ENCODE measurements around the gene AKIP1. TPM values are rescaled to one million over a fixed set of nuclear protein-coding genes. Genes with fewer than 3 reads are reported as not detected.
"Not testable (repeated sequence)": the region's sequence is repeated elsewhere in the genome, so short reads cannot be mapped to it uniquely, and the experiment has no call there.

The AKIP1 gene, protein sequence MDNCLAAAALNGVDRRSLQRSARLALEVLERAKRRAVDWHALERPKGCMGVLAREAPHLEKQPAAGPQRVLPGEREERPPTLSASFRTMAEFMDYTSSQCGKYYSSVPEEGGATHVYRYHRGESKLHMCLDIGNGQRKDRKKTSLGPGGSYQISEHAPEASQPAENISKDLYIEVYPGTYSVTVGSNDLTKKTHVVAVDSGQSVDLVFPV
- 33.4 and 36.9 TPM in 2 replicates for total RNA-seq

DNA sequence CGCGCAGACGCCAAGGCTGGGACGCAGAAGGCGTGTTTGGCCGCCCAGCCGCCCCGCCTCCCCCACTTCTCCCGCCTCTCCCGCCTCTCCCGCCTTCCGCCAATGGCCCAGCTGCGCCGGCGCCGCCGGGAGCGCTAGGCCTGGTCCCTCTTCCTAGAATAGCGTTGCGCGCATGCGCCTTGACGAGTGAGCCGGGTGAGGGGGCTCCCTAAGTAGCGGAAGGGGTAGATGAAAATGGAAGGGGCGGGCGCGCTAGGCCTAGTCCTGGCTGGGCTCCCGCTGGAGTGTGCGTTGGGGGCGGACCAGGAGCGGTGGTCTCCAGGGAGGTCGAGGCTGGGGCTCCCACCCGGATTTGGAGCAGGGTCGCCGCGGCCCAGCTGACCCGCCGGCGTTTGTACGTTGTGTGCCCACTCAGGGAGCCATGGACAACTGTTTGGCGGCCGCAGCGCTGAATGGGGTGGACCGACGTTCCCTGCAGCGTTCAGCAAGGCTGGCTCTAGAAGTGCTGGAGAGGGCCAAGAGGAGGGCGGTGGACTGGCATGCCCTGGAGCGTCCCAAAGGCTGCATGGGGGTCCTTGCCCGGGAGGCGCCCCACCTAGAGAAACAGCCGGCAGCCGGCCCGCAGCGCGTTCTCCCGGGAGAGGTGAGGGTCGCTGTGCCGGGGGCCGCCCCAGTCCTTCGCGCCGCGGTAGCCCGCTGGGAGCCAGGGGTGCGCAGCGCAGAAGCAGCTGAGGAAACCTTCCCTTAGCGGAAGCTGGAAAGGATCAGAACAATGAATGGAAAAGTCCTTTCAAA lies at the start of gene AKIP1:
TSS of gene AKIP1 (plus strand) at position 161 of the 795 bp plus-strand sequence. CDS start at position 422, 261 bp downstream.
- Mint-ChIP-seq H3K4me1 (ENCODE audit: low read depth) (peaks cover 45% of the 10 kb centered on the region), H3K36me3 (ENCODE audit: low read depth) (peaks cover 8% of the 10 kb centered on the region), H3K9me3 (no peaks in the 10 kb centered on the region), H3K4me3 (peak within 1 kb of the TSS; percentile 97), H3K27ac (peak within 1 kb of the TSS; percentile 87), H3K27me3 (ENCODE audit: insufficient read depth) (peaks cover 12% of the 10 kb centered on the region)
- DNase-seq (ENCODE audit: low spot score): peak; percentile 77
- intact Hi-C loops (cut with micrococcal nuclease): loop anchor here (1.0 to 10.0 kb wide), 6 partner anchors 53 to 1394 kb away; partner anchors contain the start of genes ADM, IPO7, TMEM9B and ZNF143

DNA sequence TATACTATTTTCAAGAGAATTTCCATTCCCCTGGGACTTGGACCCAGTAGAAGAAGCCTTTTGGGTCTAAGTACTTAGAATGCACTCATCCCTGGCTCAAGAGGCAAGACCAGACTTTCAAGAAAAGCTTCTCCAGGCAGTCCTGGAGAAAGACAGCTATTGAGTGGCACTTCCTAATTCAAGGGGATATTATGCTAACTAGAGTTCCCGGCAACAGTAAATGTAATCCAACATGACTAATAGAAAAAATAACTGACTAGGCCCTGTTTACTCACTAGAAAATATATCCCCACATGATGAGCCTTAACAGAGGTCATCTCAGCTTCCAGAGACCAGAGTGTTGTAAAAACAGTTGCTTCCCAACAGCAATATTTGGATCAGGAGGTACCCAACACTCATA lies 47.2 kb upstream of the AKIP1 start:
- peaks cover 40% of the 10 kb centered on the region for H3K27me3 Mint-ChIP-seq (ENCODE audit: insufficient read depth)
- no peak for DNase-seq (ENCODE audit: low spot score)
- intact Hi-C loops (cut with micrococcal nuclease): no loop called here
- H3K27ac Mint-ChIP-seq: no peak overlapping the region
- H3K9me3 Mint-ChIP-seq: no peaks in the 10 kb centered on the region
- H3K36me3 Mint-ChIP-seq (ENCODE audit: low read depth): no peaks in the 10 kb centered on the region
- no peaks in the 10 kb centered on the region for H3K4me1 Mint-ChIP-seq (ENCODE audit: low read depth)
- no peak overlapping the region for H3K4me3 Mint-ChIP-seq

DNA sequence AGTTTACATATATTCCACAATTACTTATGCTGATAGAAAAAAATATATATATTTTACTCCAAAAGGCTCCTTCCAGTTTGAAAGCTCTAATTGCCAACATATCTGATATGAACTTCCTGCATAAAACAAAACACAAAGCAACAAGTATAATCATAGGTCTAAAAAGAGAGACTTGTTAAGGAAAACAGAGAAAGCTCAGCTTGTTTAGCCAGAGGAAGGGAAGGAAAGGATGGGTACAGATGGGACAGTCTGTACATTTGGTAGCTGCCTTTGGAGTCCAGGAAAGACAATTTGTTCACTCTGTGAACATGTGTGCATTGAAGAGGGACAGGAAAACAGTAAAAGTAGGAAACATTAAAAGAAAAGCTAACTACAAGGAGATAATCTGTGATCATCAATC lies 45.7 kb upstream of the AKIP1 start:
- Mint-ChIP-seq H3K27ac (no peak overlapping the region), H3K36me3 (ENCODE audit: low read depth) (no peaks in the 10 kb centered on the region), H3K9me3 (no peaks in the 10 kb centered on the region), H3K4me3 (no peak overlapping the region), H3K27me3 (ENCODE audit: insufficient read depth) (peaks cover 49% of the 10 kb centered on the region), H3K4me1 (ENCODE audit: low read depth) (no peaks in the 10 kb centered on the region)
- intact Hi-C loops (cut with micrococcal nuclease): no loop called here
- no peak for DNase-seq (ENCODE audit: low spot score)

DNA sequence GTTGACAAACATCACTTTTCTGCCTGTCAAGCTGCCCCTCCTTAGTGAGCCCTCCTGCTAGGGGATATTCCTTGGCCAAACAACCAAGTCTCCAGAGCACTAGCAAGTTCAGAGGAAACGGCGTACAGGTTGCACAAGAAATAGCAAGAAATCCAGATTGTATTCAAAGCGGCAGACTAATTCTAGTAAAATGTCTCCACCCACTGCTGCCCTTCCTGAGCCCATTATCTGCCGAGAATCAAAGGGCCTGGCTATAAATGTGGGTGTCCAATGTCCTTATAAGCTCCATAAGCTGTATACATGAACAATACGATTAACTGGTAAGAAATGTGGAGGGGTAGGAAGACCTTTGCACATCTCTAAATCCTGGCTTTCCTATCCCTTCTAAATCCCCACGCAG lies 44.0 kb upstream of the AKIP1 start:
- no peaks in the 10 kb centered on the region for H3K9me3 Mint-ChIP-seq

DNA sequence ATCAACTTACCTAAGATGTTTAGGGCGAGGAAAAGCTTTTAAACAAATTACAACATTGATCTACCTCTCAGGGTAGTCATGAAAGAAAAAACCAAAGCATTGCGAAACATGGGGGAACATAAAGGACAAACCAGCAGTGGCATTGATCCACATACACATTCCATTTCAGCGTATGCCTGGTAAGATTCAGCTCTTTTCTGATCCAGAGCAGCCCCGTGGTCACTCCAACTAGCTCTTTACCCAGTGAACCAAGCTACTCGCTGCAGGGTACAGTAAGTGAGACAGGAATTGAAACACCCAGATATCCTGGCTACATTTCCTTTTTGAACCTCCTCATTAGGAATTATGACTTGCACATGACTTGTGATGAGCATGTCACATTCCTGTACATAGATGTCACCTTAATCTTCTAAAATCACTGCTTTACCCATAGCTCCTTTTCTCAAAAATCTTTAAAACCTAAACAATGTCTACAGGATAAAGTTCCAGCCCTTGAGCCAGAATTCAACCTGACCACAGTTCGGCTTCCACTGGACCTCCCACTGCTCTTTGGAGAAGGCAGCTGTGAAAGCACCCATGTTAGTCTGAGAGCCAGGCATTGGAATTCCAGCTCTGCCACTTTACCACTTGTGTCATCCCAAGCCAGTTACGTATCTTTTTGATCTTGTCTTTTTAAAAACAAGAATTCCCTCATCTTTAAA lies 42.9 kb upstream of the AKIP1 start:
- Mint-ChIP-seq H3K27me3 (ENCODE audit: insufficient read depth) (peaks cover 58% of the 10 kb centered on the region), H3K36me3 (ENCODE audit: low read depth) (no peaks in the 10 kb centered on the region), H3K27ac (no peak overlapping the region), H3K4me3 (no peak overlapping the region), H3K4me1 (ENCODE audit: low read depth) (no peaks in the 10 kb centered on the region), H3K9me3 (no peaks in the 10 kb centered on the region)
- no peak for DNase-seq (ENCODE audit: low spot score)
- intact Hi-C loops (cut with micrococcal nuclease): no loop called here

More for the DNA sequence above, 44.0 kb upstream of the AKIP1 start:
- intact Hi-C loops (cut with micrococcal nuclease): no loop called here
- no peak for DNase-seq (ENCODE audit: low spot score)
- Mint-ChIP-seq H3K4me3 (no peak overlapping the region), H3K27me3 (ENCODE audit: insufficient read depth) (peaks cover 48% of the 10 kb centered on the region), H3K4me1 (ENCODE audit: low read depth) (no peaks in the 10 kb centered on the region), H3K36me3 (ENCODE audit: low read depth) (no peaks in the 10 kb centered on the region), H3K27ac (no peak overlapping the region)

DNA sequence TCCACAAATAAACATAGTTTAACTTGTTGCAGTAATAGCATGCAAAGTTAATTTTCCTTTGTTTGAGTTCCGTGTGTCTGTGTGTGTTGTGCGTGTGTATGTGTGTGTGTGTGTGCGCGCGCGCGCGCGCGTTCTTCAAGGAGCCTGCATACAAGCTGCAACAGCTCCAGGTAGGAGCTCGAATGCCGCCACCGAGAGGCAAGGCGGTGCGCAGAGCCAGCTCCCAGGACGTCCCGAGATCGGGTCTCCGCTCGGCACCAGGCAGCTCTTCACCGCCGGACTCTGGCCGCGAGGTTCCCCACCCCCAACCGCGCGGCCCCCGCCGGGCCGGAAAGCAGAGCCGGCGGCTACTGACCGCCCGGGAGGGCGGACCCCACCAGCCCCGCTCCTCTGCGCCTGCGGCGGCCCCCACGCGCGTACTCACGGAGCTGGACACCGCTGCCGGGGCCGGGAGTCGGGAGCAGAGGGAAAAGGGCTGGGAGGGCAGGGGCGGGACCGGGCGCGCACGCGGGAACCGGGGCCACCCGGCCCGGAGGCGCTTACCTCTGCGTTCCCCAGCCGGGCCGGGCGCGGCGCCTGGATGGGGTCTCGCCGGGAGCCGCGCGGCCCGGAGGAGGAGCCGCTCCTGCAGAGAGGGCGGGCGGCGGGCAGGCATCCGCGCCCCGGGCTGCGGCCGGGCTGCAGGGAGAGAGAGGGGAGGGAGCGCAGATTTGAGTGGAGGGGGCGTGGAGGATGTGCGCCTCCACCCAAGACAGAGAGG lies 40.4 kb upstream of the AKIP1 start:
- DNase-seq (ENCODE audit: low spot score): no peak
- no peaks in the 10 kb centered on the region for H3K9me3 Mint-ChIP-seq
- no peaks in the 10 kb centered on the region for H3K36me3 Mint-ChIP-seq (ENCODE audit: low read depth)
- H3K4me1 Mint-ChIP-seq (ENCODE audit: low read depth): peaks cover 9% of the 10 kb centered on the region
- intact Hi-C loops (cut with micrococcal nuclease): no loop called here
- peaks cover 60% of the 10 kb centered on the region for H3K27me3 Mint-ChIP-seq (ENCODE audit: insufficient read depth)
- peak overlapping the region; percentile 68 for H3K4me3 Mint-ChIP-seq
- H3K27ac Mint-ChIP-seq: no peak overlapping the region

DNA sequence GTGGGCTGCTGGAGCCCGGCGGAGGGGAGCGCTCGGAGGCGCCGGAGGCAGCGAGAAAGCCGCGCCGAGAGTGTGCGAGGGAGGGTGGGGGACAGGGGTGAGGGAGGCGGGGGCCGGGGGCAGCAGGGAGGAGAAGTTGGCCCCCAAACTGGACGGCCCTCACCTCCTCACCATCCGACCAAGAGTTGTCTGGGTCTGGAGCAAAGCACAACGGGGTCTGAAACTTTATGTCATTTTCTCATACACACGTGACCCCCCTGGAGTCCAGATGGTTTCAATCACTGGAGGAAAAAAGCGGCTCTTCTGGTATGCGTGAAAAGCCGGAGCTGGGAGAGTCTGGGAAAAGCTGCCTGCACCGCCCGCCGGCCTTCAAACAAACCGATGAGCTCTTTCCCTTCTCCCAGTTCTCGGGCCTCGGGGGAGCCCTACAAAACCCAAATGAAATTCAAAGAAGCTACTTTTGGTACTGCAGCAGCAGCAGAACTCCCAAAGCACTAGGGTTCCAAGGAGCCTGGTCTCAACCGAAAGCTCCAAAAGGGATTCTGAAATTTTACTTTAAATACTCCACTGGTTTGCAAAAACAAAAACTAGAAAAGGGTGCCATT lies 39.7 kb upstream of the AKIP1 start:
- H3K36me3 Mint-ChIP-seq (ENCODE audit: low read depth): no peaks in the 10 kb centered on the region
- no peak overlapping the region for H3K27ac Mint-ChIP-seq
- intact Hi-C loops (cut with micrococcal nuclease): no loop called here
- H3K4me1 Mint-ChIP-seq (ENCODE audit: low read depth): peaks cover 9% of the 10 kb centered on the region
- DNase-seq (ENCODE audit: low spot score): no peak
- no peaks in the 10 kb centered on the region for H3K9me3 Mint-ChIP-seq
- peaks cover 62% of the 10 kb centered on the region for H3K27me3 Mint-ChIP-seq (ENCODE audit: insufficient read depth)
- peak overlapping the region; percentile 45 for H3K4me3 Mint-ChIP-seq

DNA sequence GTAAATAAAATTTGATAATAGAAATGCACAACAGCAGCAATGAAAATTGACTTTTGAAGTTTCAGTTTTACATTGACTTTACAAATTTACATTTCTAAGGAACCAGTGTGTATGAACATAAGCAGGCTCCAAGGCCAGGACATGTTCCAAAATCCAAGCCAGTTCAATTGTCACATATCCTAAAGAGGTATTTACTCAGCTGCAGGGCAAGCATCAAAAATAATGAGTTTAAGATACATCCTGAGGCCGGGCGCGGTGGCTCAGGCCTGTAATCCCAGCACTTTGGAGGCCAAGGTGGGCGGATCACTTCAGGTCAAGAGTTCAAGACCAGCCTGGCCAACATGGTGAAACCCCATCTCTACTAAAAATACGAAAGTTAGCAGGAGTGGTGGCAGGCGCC lies 39.0 kb upstream of the AKIP1 start:
- intact Hi-C loops (cut with micrococcal nuclease): no loop called here
- peaks cover 55% of the 10 kb centered on the region for H3K27me3 Mint-ChIP-seq (ENCODE audit: insufficient read depth)
- H3K4me3 Mint-ChIP-seq: no peak overlapping the region

DNA sequence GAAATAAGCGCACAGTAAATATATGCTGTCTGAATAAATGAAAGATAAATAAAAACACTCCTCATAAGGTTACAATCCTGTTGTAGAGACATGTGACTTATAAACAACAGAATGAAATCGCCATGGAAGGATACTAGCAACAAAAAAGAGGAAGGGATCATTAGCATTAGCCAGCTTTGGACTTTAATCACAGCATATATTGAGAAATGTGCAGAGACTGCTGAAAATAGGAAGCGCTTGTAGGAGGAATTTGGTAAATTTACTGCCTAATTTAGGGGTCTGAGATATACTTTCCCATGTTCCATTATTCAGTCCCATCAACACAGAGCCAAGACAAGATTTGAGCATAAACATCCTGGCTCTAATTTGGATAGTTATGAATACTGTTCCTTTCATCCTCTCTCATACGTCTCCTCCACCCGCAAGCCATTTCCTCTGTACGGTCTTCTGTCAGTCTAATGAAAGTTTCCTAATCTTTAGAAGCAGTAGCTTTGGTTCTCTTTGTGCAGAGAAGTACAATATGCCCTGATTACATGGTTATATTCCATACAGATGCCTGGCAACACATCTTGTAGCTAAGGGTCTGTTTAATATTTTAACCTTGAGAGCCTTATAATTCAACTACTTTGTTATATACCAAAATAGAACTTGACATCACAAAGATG lies 37.1 kb upstream of the AKIP1 start:
- H3K4me1 Mint-ChIP-seq (ENCODE audit: low read depth): peaks cover 9% of the 10 kb centered on the region
- no peaks in the 10 kb centered on the region for H3K9me3 Mint-ChIP-seq
- H3K36me3 Mint-ChIP-seq (ENCODE audit: low read depth): no peaks in the 10 kb centered on the region
- DNase-seq (ENCODE audit: low spot score): no peak
- no peak overlapping the region for H3K4me3 Mint-ChIP-seq
- no peak overlapping the region for H3K27ac Mint-ChIP-seq
- peaks cover 45% of the 10 kb centered on the region for H3K27me3 Mint-ChIP-seq (ENCODE audit: insufficient read depth)
- intact Hi-C loops (cut with micrococcal nuclease): no loop called here

More for the DNA sequence above, 39.0 kb upstream of the AKIP1 start:
- Mint-ChIP-seq H3K27ac (no peak overlapping the region), H3K36me3 (ENCODE audit: low read depth) (no peaks in the 10 kb centered on the region), H3K4me1 (ENCODE audit: low read depth) (peaks cover 9% of the 10 kb centered on the region), H3K9me3 (no peaks in the 10 kb centered on the region)
- no peak for DNase-seq (ENCODE audit: low spot score)

DNA sequence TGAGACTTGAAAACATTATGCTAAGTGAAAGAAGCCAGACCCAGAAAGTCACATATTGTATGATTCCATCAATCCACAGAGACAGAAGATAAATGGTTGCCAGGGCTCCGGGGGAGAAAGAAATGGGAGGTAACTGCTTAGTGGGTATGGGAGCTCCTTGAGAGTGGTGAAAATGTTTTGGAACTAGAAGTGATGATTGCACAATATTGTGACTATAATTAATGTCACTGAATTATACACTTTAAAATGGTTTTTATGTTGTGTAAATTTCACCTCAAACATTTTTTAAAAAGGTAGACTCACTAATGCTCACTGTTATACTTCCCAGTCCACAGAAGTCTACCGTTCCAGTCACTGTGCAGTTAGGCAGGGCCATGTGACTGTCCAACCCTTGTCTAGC lies 32.2 kb upstream of the AKIP1 start:
- intact Hi-C loops (cut with micrococcal nuclease): no loop called here
- Mint-ChIP-seq H3K4me3 (no peak overlapping the region), H3K27ac (no peak overlapping the region), H3K36me3 (ENCODE audit: low read depth) (no peaks in the 10 kb centered on the region), H3K9me3 (no peaks in the 10 kb centered on the region), H3K27me3 (ENCODE audit: insufficient read depth) (peaks cover 18% of the 10 kb centered on the region), H3K4me1 (ENCODE audit: low read depth) (peaks cover 8% of the 10 kb centered on the region)
- no peak for DNase-seq (ENCODE audit: low spot score)

DNA sequence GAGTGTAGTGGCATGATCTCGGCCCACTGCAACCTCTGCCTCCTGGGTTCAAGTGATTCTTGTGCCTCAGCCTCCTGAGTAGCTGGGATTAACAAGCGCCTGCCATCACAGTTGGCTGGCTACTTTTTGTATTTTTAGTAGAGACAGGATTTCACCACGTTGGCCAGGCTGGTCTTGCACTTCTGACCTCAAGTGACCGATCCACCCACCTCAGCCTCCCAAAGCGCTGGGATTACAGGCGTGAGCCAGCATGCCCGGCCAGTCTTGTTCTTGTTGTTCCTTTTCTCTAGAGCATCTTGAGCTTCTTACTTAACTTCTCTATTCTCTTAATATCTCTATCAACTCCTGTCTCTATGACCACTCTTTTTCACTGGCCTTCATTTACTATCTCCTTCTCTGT lies 29.4 kb upstream of the AKIP1 start:
- DNase-seq (ENCODE audit: low spot score); intact Hi-C loops (cut with micrococcal nuclease); H3K27ac Mint-ChIP-seq; H3K4me1 Mint-ChIP-seq (ENCODE audit: low read depth); H3K4me3 Mint-ChIP-seq; H3K9me3 Mint-ChIP-seq; H3K36me3 Mint-ChIP-seq (ENCODE audit: low read depth): not testable (repeated sequence)
- H3K27me3 Mint-ChIP-seq (ENCODE audit: insufficient read depth): peaks cover 12% of the 10 kb centered on the region

DNA sequence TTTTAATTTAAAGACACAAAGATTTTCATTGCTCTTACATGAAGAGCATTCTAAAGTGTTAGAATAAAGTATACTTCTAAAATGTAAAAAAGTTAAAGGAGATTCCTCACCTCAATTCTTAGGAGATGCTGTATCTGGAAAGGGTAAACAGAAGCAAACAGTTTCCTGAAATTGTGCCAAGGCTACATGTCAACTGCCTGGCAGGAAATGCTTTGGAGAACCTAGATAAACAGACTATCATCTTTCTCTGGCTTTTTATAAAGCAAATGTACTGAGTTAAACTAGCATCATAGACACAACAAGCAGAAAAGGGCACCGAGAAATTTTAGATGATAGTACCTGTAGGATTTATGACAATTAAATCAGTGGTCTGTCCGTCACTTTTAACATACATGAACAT lies 24.7 kb upstream of the AKIP1 start:
- DNase-seq (ENCODE audit: low spot score): no peak
- H3K27ac Mint-ChIP-seq: no peak overlapping the region
- H3K4me3 Mint-ChIP-seq: no peak overlapping the region
- intact Hi-C loops (cut with micrococcal nuclease): no loop called here
- peaks cover 6% of the 10 kb centered on the region for H3K9me3 Mint-ChIP-seq
- no peaks in the 10 kb centered on the region for H3K4me1 Mint-ChIP-seq (ENCODE audit: low read depth)
- H3K27me3 Mint-ChIP-seq (ENCODE audit: insufficient read depth): peaks cover 8% of the 10 kb centered on the region
- no peaks in the 10 kb centered on the region for H3K36me3 Mint-ChIP-seq (ENCODE audit: low read depth)

Measured in activated T-helper 1 cell treated with anti-CD3 and anti-CD28 coated beads, Interleukin-12 subunit alpha, Interleukin-12 subunit beta, Interleukin-2, Interleukin-4 antibody, amounts not matched to agents 30 ng/mL and 10 ng/mL and 1 ng/mL, durations not matched to agents 14 hours and 24 hours and 36 hours (primary cell).